ENCODE data around the gene CLEC18B.
"Not testable (repeated sequence)": the region's sequence is repeated elsewhere in the genome, so short reads cannot be mapped to it uniquely, and the experiment has no call there.

Gene CLEC18B

DNA sequence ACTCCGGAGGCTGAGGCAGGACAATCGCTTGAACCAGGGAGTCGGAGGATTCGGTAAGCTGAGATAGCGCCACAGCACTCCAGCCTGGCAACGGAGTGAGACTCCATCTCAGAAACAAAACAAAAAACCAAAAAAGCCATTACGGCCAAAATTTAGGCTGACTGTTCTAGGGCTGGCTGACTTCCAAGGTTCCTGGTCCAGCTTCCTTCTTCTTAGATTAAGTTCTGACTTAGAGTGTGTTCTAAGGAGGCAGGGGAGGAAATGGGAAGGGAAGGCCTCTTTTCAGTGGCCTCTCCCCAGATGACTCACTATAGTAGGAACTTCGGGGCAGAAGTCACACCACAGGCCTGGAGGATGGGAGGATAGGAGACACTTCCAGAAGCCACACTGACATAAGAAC is 27.7 kb upstream of the CLEC18B start:
- in situ Hi-C loops (cut with HindIII; ENCODE audit: low pct_ligation_motif_present, low pct_unique_long_range_greater_than_20kb, low sequenced_read_pairs): no loop called here
- peak; percentile 80 for DNase-seq

DNA sequence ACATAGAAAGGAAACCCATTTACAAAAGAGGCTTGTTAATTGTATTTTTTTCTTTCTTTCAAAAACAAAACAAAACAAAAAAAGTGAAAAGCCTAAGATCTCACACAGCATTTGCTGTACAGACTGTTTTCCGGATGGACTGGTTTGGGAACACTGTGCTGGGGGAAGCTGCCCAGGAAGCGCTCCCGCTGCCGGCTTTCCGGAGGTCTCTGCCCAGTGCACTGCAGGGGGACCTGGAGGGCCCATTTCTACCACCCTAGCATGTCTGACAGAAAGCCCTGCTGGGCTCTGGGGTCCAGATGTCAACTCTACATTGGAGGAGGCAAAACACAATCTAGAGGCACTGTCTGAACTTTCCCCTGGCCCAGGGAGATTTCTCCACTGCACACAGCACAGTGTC is 26.3 kb upstream of the CLEC18B start:
- no peak for DNase-seq
- in situ Hi-C loops (cut with HindIII; ENCODE audit: low pct_ligation_motif_present, low pct_unique_long_range_greater_than_20kb, low sequenced_read_pairs): no loop called here

DNA sequence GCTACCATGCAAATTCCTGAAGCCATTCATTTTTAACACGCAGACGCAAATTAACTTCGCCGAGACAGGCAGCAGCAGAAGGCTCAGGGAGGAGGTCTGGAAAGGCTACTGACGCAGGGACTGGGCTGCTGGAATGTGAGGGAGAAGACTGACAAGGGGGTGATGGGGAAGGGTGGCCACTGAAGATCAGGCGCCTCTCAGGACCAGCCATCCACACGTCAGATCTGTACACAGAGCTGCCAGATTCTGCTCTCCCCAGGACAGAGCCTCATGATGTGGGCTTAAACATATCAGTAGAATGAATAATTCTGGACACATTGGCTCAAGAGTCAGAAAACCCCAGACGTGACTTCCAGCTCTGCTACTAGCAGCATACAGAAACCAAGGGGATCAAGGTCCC is 25.6 kb upstream of the CLEC18B start:
- no peak for DNase-seq
- in situ Hi-C loops (cut with HindIII; ENCODE audit: low pct_ligation_motif_present, low pct_unique_long_range_greater_than_20kb, low sequenced_read_pairs): no loop called here

DNA sequence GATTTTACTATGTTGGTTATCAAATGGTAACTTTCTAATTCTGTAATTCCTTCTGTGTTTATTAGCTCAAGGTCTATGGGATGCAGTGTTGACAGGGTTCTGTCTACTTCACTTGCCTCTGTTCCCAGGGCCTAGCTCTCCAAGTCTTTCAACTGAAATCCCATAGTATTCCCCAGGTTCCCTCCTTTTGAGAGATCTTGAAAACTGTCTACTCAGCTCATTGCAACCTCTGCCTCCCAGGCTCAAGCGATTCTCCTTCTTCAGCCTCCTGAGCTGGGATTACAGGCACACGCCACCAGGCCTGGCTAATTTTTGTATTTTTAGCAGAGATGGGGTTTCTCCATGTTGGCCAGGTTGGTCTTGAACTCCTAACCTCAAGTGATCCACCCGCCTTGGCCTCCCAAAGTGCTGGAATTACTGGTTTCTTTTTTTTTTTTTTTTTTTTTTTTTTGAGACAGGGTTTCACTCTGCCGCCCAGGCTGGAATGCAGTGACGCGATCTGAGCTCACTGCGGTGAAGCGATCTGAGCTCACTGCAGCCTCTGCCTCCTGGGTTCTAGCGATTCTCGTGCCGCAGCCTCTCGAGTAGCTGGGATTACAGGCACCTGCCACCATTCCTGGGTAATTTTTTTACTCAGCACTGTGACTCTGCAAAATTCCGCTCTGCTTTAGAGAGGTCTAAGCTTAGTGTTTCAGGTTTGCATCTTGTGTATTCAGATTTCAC is 22.5 kb upstream of the CLEC18B start:
- DNase-seq; in situ Hi-C loops (cut with HindIII; ENCODE audit: low pct_ligation_motif_present, low pct_unique_long_range_greater_than_20kb, low sequenced_read_pairs): not testable (repeated sequence)

DNA sequence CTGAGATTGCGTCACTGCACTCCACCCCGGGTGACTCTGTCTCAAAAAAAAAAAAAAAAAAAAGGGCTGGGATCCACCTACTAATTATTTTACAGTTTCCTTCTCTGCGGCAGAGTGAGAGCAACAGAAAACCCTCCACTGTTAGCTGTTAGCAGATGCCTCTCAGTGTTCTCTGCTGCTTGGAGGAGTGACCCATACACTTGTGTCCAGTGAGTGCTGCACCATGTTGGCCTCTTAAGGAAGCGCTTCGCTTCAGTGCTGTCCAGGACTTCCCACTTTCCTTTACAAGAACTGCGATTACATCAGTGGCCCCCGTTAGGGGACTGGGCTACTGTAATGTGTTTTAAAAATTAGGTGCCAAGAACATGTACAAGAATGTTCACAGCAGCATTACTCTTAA is 18.4 kb upstream of the CLEC18B start:
- no peak for DNase-seq

DNA sequence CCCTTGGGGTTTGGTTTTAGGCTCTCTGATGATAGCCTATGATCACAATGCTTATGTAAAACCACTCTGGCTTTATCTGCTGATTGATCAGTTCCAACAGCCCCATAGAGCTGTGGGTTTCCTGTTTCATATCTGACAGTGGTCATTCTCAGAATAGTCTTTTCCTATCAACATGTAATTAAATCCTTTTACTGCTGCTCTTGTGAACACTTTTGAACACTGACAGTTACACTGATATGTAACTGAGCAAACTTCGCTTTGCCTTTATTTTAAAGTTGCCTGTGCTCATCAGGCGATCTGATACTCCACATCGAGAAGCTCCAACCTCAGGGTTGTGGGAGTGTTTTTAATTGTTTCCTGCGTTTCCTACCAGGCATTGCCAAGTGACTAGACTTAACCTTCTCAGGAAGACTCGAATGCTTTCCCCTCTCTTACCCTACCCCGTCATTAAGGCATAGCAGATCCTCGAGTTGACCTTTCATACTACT is 17.3 kb upstream of the CLEC18B start:
- DNase-seq: no peak
- in situ Hi-C loops (cut with HindIII; ENCODE audit: low pct_ligation_motif_present, low pct_unique_long_range_greater_than_20kb, low sequenced_read_pairs): no loop called here

More for the DNA sequence above, 18.4 kb upstream of the CLEC18B start:
- in situ Hi-C loops (cut with HindIII; ENCODE audit: low pct_ligation_motif_present, low pct_unique_long_range_greater_than_20kb, low sequenced_read_pairs): no loop called here

DNA sequence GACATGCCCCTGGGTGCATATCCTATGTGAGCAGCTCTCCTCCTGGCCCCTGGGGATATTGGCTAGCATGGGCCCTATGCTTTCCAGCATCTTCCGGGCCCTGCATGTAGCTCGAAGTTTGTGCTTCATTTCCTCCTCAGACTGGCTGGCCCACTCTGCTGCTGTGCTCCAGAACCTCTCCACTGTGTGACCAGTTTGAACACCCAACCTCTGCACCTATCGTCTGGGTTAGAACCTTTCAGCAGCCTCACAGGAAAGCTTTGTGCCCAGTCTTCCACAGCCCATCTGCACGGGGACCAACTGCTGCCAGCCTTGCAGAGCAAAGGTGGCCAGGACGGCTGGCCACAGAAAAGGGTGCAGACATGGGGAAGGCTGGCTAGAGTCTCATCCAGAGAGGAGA is 10.2 kb upstream of the CLEC18B start:
- no peak for DNase-seq
- in situ Hi-C loops (cut with HindIII; ENCODE audit: low pct_ligation_motif_present, low pct_unique_long_range_greater_than_20kb, low sequenced_read_pairs): no loop called here

DNA sequence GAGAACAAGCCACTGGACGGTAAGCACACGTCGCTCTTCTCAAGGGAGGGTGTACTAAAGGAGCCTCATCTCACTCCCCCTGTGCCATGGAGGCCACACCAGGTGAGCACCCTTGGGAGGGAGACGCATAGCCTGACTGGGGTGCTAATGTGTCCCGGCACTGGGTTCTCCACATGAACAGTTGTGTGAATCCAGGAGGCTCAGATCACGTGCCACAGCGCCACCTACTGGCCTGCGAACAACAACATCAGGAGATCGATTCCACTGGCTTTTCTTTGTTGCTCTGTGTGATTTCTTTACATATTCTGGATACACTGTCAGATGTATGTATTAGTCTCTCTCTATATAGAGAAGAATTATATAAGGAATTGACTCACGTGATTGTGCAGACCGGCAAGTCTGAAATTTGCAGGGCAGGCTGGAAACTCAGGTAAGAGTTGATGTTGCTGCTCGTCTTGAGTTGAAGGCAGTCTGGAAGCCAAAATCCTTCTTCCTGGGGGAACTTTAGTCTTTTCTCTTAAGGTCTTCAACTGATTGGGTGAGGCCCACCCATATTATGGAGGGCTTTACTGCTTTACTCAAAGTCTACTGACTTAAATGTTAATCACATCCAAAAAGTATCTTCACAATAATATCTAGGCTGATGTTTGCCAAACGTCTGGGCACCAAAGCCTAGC is 8.9 kb upstream of the CLEC18B start:
- in situ Hi-C loops (cut with HindIII; ENCODE audit: low pct_ligation_motif_present, low pct_unique_long_range_greater_than_20kb, low sequenced_read_pairs): not testable (repeated sequence)
- DNase-seq: peak; percentile 48

DNA sequence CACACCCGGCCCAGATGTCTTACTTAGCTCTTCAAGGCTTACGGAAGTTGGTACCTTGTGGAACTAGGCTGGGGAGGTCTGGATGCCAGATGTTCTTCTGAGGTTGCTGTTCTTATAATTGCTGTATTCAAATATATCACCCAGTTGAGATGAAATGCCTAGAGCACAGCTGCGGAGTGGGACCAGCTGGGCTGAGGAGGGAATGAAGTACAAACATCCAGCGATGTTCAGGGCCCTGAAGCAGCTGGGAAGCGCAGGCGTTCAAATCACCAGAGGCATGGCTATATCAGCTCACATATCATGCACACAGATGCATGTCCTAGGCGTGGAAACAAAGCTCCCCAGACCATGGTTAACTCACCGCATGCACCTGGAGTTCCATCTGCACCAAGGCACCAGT is 7.2 kb upstream of the CLEC18B start:
- in situ Hi-C loops (cut with HindIII; ENCODE audit: low pct_ligation_motif_present, low pct_unique_long_range_greater_than_20kb, low sequenced_read_pairs); DNase-seq: not testable (repeated sequence)

DNA sequence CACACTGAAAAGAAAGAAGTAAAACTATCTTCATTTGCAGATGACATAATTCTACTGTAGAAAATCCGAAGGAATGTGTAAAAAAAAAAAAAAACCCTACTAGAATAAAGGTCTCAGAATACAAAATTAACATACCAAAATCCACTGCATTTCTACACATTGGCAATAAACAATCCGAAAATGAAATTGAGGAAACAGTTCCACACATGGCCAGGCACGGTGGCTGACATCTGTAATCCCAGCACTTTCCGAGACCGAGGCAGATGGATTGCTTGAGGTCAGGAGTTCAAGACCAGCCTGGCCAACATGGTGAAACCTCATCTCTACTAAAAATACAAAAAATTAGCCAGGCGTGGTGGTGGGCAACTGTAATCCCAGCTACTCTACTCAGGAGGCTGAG is 4.5 kb upstream of the CLEC18B start:
- DNase-seq; in situ Hi-C loops (cut with HindIII; ENCODE audit: low pct_ligation_motif_present, low pct_unique_long_range_greater_than_20kb, low sequenced_read_pairs): not testable (repeated sequence)

DNA sequence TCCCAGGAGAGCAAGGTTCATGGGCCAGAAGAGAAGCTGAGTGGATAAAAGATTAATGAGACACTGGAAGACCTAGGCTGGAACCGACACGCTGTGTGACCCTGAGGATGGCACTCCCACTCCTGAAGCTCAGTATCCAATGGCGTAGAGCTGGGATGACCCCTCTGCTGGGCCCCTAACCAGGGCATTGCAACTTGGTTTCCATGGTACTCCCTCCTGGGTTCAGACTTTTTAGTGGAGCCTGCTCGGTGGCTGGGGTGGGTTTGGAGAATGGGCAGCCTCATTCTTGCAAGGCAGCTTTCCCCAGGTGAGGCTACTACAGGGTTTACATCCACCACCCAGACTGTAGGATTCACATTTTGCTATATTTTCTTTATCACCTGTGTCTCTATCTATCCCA is 2.4 kb upstream of the CLEC18B start:
- in situ Hi-C loops (cut with HindIII; ENCODE audit: low pct_ligation_motif_present, low pct_unique_long_range_greater_than_20kb, low sequenced_read_pairs); DNase-seq: not testable (repeated sequence)

DNA sequence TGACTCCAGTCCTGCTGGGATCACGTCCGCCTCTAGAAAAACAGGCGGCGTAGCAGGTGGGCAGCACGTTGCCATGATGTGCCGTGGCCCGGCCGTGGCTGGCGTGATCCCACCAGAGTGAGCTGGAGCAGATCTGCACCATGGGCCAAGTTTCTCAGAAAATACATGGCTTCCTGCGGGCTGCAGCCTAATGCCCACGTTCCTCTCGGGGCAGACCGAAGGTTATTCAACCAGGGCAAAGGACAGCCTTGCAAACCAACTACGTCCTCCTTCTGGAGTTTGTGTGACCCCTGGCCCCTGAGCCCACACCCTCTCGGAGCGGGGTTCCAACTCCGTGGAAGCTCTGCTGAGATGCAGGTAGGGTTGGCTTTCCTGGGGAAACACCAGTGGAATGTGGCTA is 808 bp upstream of the CLEC18B start:
- in situ Hi-C loops (cut with HindIII; ENCODE audit: low pct_ligation_motif_present, low pct_unique_long_range_greater_than_20kb, low sequenced_read_pairs); DNase-seq: not testable (repeated sequence)

DNA sequence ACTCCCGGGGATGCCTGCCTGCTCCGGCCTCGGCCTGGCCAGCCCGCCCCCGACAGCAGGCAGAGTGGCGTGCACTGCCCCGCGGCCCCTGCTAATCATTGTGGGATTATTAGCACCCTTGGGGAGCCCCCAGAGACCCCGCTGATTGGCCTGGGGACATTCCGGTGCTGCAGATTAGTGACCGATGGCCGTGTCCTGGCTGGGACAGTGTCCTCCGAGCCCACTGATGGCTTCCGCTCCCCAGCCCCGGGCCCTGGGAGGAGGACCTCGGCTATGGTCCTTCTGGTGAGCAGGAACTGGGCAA is 156 bp upstream of the CLEC18B start:
- in situ Hi-C loops (cut with HindIII; ENCODE audit: low pct_ligation_motif_present, low pct_unique_long_range_greater_than_20kb, low sequenced_read_pairs); DNase-seq: not testable (repeated sequence)

DNA sequence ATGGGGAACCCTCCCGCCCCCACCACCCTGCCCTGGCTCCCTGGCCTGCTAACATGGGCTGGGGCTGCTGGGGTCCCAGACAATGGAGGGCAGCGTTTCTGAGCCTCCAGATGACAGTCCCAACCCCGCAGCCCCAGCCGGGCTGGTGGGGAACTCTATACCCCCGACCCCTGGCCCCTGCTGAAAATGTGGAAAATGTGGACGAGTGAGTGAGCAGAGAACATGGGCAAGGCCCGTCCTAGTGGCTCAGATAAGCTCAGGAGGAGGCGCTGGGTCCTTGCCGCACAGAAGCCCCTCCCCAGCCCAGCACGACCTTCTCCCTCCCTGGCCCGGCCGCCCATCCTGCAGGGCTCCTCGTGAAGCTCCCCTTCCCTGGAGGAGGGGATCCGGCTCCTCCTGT is 1.5 kb downstream of the CLEC18B start:
- DNase-seq; in situ Hi-C loops (cut with HindIII; ENCODE audit: low pct_ligation_motif_present, low pct_unique_long_range_greater_than_20kb, low sequenced_read_pairs): not testable (repeated sequence)

DNA sequence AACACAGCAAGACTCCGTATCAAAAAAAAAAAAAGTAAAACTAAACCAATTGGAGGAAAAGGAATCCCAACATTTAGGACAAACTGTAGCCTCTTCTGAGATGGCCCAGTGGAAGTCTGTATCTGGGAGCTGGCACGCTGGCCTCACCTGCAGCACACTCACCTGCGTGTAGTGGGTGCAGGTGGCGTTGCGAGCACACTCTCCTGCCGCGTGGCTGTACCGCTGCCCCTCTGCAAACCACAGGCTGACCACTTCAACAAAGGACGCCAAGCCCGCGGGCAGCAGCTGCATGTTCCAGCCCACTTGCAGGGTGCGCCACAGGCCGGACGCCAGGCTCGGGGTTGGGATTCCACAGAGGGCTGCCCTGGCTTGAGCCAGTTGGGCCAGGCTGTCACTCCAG is 3.4 kb downstream of the CLEC18B start:
- in situ Hi-C loops (cut with HindIII; ENCODE audit: low pct_ligation_motif_present, low pct_unique_long_range_greater_than_20kb, low sequenced_read_pairs); DNase-seq: not testable (repeated sequence)

DNA sequence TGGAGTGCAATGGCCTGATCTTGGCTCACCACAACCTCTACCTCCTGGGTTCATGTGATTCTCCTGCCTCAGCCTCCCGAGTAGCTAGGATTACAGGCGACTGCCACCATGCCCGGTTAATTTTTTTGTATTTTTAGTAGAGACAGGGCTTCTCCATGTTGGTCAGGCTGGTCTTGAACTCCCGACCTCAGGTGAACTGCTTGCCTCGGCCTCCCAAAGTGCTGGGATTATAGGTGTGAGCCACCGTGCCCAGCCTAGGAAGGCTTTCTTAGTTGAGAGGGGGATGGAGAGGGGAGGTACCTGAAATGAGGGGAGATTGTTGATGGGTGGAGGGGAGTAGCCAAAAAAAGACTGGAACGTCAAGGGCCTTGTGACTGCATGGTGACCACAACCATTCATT is 7.4 kb downstream of the CLEC18B start:
- DNase-seq; in situ Hi-C loops (cut with HindIII; ENCODE audit: low pct_ligation_motif_present, low pct_unique_long_range_greater_than_20kb, low sequenced_read_pairs): not testable (repeated sequence)

DNA sequence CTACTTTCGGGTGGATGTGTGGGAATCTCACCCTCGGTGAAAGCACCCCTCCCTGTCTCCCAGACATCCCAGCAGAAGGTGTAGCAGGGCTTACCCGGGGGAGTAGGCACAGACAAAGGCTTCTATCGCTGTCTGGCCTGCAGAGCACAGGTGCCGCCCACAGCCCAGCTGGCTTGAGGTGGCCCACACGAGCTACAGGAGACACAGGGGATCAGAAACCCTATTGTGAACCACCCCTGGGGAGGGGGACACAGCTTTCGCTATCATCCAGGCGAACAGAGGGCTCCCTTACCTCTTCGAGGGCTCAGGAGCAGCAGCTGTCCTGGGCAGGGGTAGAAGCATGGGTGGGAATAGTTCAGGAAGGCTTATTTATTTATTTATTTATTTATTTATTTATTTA is 7.8 kb downstream of the CLEC18B start:
- in situ Hi-C loops (cut with HindIII; ENCODE audit: low pct_ligation_motif_present, low pct_unique_long_range_greater_than_20kb, low sequenced_read_pairs); DNase-seq: not testable (repeated sequence)

DNA sequence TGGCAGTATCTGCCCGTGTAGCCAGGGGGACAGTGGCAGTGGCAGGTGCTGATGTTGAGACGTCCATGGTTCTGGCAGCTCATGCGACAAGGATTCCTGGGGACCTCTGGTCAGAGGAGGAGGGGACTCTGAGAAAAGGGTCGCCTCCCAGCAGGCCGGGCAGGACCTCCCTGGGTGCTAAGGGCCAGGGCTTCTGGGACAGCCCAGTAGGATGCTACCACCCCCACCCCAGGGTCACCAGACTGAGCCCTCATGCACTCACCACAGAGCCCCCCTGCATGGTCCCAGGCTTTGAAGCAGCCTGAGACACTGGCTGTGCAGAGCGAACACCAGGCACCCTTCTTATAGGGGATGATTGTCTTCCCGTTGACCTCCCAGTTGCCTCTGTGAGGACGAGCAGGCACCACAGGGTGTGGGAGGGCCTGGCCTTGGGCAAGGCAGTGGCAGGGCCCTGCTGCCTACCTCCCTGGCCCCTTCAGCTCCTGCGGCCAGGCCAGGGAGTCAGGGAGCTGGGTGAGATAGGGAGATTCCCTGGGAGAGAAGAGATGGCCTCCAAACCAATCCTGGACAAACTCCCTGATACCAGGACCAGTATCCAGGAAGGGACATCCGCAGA is 8.4 kb downstream of the CLEC18B start:
- DNase-seq; in situ Hi-C loops (cut with HindIII; ENCODE audit: low pct_ligation_motif_present, low pct_unique_long_range_greater_than_20kb, low sequenced_read_pairs): not testable (repeated sequence)

DNA sequence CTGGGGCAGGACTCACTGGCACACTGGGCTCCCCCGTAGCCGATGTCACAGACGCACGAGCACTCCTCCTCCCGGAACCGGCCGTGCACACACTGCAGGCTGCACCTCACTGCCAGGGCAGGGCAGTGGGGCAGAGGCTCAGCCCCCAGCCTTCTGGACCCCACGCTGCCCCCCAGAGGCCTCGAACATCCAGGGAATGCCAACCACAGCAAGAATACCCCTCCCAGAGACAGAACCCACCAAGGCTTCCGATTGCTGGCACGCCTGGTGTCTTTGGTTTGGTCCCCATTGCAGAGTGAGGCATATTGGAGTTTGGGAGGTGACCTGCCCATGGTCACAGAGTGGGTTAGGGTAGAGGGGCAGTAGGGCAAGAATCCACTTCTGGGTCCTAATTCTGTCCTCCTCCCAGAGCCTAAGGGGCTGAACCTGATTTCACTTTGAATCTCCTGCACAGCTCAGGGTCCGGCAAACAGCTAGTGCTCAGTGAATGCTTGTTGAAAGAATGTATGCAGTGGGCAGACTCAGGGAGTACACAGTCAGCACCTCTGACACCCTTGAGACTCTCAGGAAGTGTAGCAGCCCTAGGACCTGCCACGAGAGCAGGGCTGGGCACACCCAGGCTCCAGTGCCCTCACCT is 9.0 kb downstream of the CLEC18B start:
- DNase-seq; in situ Hi-C loops (cut with HindIII; ENCODE audit: low pct_ligation_motif_present, low pct_unique_long_range_greater_than_20kb, low sequenced_read_pairs): not testable (repeated sequence)

Measured in ACHN (cell line).